Frontal cortex (tissue), 4 donors: Measurements from ENCODE around the gene SIAH2. TPM values are rescaled to one million over a fixed set of nuclear protein-coding genes. Genes with fewer than 3 reads are reported as not detected.

Experiments used
- DNase-seq, 2 donors: peaks; one replicate each; pipeline ENCODE4 v3.0.0; 2012; ENCODE audit warnings: low spot score in 2 of 2
- FAIRE-seq: peaks from 2 replicates; lab custom pipeline; 2012; peaks lifted over from hg19 to GRCh38; lab: Jason Lieb, UNC
- total RNA-seq: library from RNA; depleted of rRNA; stranded (reverse); fragments of >200 nt; gene quantifications from one replicate; pipeline ENCODE4 v1.2.3, GENCODE V29; 2014
- donor health status: control.
- donor health status: control.
- donor health status: control.

SIAH2 gene
- total RNA-seq, 1 donor from 2014 or later: 22.8 TPM

DNA sequence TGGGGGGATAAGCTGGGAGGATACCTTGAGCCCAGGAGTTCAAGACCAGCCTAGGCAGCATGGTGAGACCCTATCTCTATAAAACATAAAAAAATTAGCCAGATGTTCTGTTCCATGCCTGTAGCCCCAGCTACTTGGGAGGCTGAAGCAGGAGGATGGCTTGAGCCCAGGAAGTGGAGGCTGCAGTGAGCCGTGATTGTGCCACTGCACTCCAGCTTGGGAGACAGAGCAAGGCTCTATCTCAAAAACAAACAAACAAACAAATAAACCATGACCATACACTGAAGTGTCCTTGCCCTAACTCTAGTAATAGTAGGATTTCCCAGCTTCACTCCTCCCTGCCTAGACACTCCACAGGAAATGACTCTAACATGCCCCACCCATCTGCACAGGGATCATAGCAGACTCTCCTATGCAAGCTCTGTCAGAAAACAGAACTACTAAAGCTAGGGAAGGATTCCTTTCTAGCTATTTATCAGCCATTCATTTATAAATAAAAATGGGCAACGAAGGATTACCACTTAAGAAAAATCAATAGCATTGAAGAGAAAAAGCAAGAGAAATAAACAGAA is 63.8 kb downstream of the SIAH2 start:
- FAIRE-seq (no peak), DNase-seq (no peak)

- DNase-seq (no peak), FAIRE-seq (no peak)
These were observed 65.3 kb downstream of the SIAH2 start for GRCh38 chr3:150697646-150698045.

DNA sequence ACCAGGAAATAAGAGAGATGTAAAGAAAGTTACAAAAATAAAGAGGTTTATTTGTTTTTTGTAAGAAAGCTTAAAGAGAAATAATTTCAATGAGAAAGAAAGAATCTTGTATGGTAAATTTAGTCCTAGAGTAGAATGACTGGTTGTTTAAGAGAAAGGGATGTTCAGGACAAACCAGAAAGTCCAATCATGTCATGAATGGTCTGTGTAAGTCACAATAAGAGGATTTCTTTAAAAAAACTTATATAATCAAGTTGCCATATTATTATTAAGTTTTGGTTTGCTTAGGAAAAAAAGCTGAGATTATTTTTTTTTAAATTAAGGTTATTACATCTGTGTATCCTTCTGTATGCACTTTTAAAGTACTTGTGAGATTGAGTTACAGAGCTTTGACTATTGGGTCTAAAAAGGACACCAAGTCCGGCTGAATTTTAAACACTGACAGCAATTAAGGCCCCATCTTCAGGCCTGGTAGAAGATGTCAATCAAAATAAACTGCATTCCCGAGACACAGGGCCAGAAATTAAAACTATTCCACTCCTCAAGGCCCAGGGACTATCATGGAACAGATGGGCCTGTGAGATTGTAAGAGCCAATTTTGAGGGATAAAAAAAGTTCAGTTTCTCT is 71.4 kb downstream of the SIAH2 start:
- DNase-seq (no peak), FAIRE-seq (no peak)

Other genes with a start within 250 kb of the SIAH2 start
- 67.3 TPM for gene SERP1, start 216.7 kb downstream of the SIAH2 start, total RNA-seq
- gene EIF2A, start 216.4 kb downstream of the SIAH2 start, total RNA-seq: 201 TPM
- gene SELENOT, start 159.8 kb downstream of the SIAH2 start, total RNA-seq: 106 TPM
- gene ERICH6, start 59.2 kb downstream of the SIAH2 start, total RNA-seq: under 0.01 TPM
- gene MINDY4B, start 142.3 kb upstream of the SIAH2 start, total RNA-seq: under 0.01 TPM
- gene CLRN1, start 209.6 kb upstream of the SIAH2 start, total RNA-seq: not detected